NOMO-1 (cell line): Measurements from ENCODE around the gene SALL3.

Source experiments
- DNase-seq, 2 experiments: peaks; one replicate each; lab custom pipeline; 2025; ENCODE audit not compliant: unreplicated experiment in 2 of 2; lab: John Stamatoyannopoulos, UW

Gene SALL3

GRCh38 chr18:78965260-78965659 lies 14.4 kb upstream of the SALL3 start:
- no peak for DNase-seq

DNA sequence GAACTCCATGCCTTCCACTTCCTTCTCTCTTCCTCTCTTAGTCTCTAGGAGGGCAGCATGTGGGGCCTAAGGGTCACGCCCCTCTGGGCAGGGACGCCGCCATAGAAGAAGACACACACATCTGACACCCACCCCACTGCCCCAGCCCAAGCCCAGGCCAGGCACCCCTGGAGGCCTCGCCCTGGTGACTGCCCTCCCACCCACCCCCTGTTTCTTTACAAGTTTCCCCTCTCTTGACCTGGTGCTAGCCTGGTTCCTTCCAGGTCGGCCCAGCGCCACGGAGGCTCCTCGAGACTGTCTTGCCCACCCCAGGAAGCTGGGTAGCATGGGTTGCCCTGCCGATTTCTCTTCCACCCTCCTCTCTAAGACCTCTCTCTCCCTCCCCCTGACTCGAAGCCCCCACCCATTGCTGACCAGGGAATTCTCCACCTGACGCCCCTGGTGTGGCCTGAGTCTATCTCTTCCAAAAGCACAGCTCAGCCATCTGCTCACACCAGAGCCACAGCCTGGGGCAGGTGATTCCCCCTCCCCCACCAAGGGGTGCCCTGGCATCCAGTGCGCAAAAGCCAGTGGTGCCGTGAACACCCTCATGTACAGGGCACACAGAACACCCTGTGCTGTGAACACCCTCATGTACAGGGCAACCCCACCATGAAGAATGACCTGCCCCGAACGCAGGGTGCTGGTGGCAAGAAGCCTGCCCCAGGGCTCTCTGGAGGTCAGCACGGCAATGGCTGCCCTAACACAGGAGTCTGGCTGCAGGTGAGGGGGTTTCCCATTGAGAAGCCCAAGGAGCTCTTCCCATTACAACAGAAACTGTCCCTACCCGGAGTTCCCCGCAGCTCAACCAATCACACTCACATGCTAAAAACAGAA lies 13.5 kb upstream of the SALL3 start:
- DNase-seq, result no peak

DNA sequence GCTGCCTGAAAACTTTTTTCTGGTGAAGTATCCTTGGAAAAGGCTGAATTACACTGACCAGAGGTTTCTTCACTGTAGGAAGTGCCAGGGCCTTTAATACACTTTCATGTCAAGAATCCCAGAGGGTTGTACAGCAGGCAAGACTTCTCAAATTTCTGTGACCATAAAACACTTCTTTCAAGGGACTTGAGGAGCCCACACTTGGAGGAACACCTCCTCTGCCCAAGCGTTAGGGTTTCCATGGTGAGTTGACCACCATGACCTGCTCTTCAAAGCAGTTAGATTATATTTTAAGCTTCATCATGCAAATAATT lies 12.9 kb upstream of the SALL3 start:
- DNase-seq, result no peak

DNA sequence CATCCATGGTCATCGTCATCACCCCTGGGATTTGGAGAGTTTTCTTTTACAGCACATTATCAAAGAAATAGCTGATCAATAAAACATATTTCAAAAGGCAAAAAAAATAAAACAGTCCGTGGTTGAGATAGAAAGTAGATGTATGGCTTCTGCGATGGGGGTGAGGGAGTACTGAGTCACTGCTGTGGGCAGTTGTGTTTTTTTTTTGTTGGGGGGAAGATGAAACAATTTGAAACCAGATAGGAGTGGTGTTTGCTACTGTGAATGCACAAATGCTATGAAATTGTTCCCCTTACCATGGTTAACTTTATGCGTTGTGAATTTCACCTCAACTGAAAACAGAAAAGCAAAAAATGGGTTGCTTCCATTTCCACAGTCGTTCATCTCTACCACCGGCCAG lies 11.9 kb upstream of the SALL3 start:
- DNase-seq, result no peak

- no peak for DNase-seq
These were observed 9.9 kb upstream of the SALL3 start for GRCh38 chr18:78969574-78970315.

- DNase-seq, result no peak
These were observed 8.8 kb upstream of the SALL3 start for GRCh38 chr18:78970774-78971333.

DNA sequence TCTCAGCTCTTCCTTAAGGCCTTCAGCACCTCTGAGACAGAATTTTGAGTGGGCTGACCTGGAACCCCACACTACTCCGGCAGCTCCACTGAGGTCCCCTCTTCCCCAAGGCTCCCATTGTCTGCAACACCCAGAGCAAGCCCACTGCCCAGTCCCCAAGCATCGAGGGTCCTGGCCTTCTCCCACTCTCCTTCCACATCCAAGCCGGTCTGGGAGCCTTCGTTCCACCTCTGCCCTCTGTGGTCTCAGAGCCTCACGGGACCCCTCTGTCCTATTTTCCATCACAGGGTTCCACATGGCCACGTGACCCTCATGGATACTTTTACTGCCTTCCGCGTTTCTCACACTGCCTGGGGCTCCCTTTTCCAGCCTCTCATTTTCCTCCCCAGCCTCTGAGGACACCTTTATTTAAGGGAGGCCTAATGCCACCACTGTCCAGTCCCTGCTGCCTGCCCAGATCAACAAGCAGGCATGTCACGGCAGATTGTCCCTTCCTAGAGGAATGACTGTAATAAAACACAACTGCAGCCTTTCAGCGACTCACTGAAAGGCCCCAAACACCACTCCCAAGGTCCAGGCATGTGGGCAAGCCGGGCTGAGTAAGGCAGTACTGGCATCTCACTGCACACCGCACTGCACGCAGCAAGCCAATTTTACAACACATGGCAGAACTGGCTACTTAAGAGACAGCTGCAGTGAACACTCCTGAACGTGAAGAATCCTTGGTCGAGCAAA lies 7.9 kb upstream of the SALL3 start:
- DNase-seq, result no peak

- DNase-seq, result no peak
These were observed 7.2 kb upstream of the SALL3 start for GRCh38 chr18:78972385-78972918.

DNA sequence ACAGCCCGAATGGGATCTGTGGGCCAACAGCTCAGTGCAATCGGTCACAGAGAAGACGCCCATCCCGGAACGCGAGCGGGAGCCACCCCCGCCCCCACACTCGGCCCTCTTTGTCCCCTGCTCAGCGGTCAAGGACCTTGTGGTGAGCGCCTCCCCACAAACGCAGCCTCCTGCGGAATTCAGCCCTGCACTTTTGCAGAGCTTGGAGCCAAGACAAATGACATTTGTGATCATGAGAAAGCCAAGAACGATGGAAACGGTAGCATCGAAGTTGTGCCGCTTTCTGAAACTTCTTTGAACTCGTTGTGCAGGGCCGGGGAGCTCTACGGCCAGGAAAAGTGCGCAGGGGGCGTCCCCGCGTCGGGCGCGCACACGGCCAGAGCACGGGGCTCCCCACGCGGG lies 6.7 kb upstream of the SALL3 start:
- DNase-seq, result no peak

- DNase-seq, result no peak
These were observed 6.1 kb upstream of the SALL3 start for GRCh38 chr18:78973357-78974083.

- DNase-seq, result no peak
These were observed 5.4 kb upstream of the SALL3 start for GRCh38 chr18:78974115-78974761.

GRCh38 chr18:78975292-78975691 lies 4.3 kb upstream of the SALL3 start:
- DNase-seq, result no peak

- no peak for DNase-seq
These were observed 3.8 kb upstream of the SALL3 start for GRCh38 chr18:78975699-78976335.

- DNase-seq, result no peak
These were observed 2.6 kb upstream of the SALL3 start for GRCh38 chr18:78976765-78977636.

- DNase-seq, result no peak
These were observed 1.8 kb upstream of the SALL3 start for GRCh38 chr18:78977637-78978348.

DNA sequence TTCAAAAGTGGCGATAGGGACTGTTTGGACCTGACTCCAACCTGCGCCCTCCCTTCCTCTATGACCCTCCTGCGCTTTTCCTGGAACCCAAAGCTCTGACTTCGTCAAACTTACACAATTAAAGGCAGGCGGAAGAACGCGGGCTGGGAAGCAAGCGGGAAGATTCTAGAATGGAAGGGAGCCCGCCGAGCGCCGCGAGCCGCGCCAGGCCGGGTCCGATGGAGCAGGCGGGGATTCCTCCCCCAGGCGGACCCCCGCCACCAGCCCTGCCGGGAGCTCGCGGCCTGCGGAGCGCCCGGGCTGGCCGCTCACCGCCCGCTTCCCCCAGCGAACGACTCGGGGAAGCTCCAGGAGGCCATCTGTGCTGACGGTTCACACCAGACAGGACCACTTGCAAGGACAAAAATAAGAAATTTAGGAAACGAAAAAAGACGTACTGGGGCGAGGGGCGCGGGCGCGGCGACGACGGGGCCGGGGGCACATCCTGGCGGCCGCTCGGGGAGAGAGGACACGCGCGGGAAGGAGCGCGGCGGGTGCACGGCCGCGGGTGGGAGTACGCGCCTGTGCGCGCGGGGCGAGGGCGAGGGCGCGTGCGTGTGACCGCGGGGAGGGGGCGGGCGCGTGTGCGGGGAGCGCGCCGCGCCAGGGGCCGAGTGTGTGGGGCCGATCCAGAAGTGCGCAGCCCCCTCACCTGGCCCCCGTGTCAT lies 1.1 kb upstream of the SALL3 start:
- DNase-seq, result no peak

DNA sequence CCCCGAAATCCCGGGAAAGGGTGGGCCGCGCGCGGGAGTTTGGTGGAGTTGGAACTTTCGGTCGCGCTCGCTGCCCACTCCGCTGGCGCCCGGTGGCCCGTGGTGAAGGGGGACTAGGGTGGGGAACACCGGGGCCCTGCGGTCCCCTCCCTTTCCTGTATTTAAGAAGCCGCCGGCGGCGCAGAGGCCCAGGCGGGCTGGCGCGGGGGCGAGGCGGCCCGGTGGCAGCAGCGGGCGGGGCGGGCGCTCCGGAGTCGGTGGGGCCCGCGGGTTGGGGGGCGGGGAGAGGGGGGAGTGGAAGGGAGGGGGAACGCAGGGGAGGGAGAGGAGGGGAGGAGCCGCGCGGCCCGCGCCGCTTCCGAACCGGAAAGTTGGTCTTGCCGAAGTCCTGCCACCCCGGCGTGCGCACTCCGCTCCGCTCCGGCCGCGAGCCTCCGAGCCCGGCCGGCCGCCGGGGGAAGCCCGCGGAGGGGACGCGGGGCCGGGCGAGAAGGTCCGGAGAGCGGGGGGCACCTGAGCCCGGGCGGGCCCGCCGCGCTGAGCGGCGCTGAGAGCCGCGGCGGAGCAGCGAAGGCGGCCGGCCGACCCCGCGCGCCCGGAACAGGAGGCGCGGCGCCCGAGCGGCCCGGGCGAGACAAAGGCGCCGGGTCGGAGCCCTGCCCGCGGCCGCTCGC lies 425 bp upstream of the SALL3 start:
- DNase-seq, result no peak
